Esophagus mucosa (tissue), 1 donor: ENCODE data around the gene PCDHGA1. TPM values are rescaled to one million over a fixed set of nuclear protein-coding genes. Genes with fewer than 3 reads are reported as not detected.
"Not testable (repeated sequence)": the region's sequence is repeated elsewhere in the genome, so short reads cannot be mapped to it uniquely, and the experiment has no call there.

ENCODE experiments used
- ATAC-seq: fragments of 200-7000 bp; cut with Tn5 transposase; one replicate; pipeline ENCODE4 v1.9.1; 2020
- total RNA-seq: library from RNA; stranded (reverse); gene quantifications from one replicate; pipeline ENCODE4 v1.2.4, GENCODE V29; 2023
- donor health status: DM: yes; HTN: yes; CAD: no.

PCDHGA1 gene
- total RNA-seq: 0.40 TPM

DNA sequence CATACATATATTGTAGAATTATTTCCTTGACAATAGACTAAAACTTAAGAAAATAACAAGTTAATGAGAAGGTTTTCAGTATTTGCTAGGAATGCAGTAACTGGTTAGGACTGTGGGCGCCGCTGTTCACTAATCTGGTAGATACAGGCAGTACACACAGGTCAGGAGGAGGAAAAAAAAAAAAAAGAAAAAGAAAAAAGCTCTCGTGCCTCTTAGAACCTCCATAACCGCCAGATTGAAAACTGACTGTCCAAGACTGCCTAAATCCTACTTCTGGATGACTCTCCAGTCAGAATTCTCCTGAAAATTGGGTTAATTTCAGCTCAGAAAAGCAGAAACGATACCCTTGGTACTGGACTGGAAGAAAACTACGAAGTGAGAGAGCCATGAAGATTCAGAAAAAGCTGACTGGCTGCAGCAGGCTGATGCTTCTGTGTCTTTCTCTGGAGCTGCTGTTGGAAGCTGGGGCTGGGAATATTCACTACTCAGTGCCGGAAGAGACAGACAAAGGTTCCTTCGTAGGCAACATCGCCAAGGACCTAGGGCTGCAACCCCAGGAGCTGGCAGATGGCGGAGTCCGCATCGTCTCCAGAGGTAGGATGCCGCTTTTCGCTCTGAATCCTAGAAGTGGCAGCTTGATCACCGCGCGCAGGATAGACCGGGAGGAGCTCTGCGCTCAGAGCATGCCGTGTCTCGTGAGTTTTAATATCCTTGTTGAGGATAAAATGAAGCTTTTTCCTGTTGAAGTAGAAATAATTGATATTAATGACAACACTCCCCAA, at the start of gene PCDHGA1:
Gene PCDHGA1 (plus strand): TSS at position 216 of the 782 bp plus-strand sequence.
- no peak for ATAC-seq

DNA sequence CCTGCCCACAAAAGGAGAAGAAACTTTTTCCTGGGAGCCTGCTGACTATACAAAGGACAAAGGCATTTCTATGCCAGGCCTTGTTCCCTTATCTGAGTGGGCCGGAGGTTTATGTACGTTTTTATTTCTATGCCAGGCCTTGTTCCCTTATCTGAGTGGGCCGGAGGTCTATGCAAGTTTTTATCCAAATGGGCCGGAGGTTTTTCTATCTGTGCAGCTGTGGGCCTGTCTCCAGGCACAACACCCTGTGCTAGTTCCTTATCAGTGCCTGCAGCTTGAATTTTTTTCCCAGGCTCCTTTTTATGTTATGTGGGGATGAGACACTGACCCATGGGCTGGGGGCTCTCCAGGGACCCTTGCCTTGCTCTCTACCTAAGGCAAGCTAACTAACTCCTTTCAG, 31.9 kb upstream of the PCDHGA1 start:
- ATAC-seq: no peak

GRCh38 chr5:141303756-141304155, 26.6 kb upstream of the PCDHGA1 start, which contains the start of gene SLC25A2:
Gene SLC25A2 (minus strand): TSS chr5:141304049. CDS start chr5:141303865, 184 bp downstream.
- no peak for ATAC-seq

DNA sequence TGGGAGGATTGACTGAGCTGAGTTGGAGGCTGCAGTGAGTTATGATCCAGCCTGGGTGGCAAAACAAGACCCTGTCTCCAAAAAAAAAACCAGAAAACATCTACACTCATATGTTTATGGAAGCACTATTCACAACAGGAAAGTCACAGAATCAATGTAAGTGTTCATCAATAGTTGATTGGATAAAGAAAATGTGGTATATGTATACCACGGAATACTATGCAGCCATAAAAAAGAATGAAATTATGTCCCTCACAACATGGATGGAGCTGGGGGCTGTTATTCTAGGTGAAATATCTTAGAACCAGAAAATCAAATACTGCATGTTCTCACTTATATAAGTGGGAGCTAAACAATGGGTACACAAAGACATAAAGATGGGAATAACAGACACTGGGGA, 23.7 kb upstream of the PCDHGA1 start:
- ATAC-seq: no peak

DNA sequence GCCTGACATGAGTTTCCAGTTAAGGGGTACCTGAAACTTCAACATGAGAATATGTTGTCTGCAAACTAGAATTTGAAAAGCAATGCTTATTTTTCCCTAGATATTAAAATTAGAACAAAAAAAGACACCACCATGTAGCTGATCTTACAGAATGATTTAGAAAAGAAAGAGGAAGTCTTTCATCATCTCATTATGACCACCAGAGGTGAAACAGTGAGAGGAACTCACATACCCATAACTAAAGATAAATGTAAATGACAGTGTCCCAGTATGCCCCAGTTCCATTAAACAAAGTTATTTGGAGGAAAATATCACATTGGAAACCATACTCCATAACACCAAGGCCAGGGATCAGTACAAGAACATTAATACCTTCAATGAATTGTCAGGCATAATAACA, 16.6 kb upstream of the PCDHGA1 start:
- ATAC-seq: no peak

- not testable (repeated sequence) for ATAC-seq
Observed at GRCh38 chr5:141316963-141317362, 13.4 kb upstream of the PCDHGA1 start.

- ATAC-seq: no peak
Observed at GRCh38 chr5:141319202-141319601, 11.1 kb upstream of the PCDHGA1 start.

GRCh38 chr5:141319699-141320098, 10.6 kb upstream of the PCDHGA1 start:
- no peak for ATAC-seq

DNA sequence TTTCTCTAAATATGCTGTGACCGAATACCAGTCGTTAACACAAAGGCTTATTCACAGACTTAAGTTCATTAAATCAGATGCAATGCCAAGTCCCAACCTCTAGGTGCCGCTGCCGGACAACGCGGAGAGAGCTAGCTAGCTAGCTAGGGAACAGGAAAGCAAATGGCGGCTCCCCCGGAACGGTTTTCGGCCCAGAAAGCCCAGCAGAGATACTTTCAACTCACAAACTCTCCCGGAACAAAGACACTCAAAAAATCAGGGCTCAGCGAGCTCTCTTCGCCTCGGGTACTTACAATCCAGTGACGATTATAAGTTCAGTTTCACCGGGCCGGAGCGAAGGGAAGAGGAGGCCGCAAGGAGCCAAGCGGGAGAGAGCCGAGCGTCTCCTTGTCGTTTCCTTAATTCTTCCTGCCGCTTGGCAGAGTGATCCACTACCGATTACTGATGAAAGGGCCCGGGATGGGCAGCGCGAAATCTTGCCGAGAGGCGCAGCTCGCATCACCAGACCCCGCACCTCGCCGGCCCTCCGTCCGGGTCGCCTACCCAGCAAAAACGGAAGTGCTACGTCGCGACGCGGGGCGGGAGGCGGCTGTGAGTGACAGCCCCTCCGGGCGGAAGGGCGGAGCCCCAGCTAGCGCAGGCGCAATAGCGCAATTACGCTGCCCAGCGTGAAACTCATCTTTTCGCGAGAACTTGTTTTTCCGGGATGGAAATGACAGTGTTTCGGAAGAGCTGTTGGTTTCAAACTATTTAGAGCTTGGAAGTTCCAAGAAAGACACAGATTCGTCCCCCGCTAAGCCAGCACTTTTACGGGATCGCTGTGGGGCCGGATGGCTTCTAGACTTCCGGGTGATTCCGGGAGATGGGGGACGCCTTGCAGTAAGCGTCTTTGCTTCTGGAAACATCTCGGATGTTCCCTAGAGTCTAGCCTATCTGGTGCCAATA, 9.8 kb upstream of the PCDHGA1 start, which contains the start of gene TAF7:
Gene TAF7 (minus strand): TSS at position 560 of the 945 bp plus-strand sequence. CDS start 740 bp downstream, outside the sequence.
- peak; percentile 99 for ATAC-seq

DNA sequence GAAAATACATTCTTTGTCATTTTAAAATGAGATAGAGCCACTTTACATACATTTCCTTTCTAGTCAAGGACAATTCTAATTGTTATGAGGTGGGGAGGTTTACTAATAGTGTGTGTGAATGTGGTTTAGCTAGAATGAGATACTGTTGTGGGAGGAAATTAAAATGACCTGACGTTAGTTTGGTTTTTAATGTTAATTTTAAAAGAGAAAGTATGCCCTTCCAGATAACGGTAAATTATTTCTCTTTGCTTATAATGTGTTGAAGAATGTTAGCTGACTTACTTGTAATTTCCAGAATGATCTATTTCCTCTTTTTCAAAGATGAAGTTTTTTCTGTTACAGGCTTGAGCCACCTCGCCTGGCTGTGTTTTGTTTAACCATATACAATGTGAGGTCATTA, 8.1 kb upstream of the PCDHGA1 start:
- ATAC-seq: no peak

GRCh38 chr5:141326088-141326854, 4.0 kb upstream of the PCDHGA1 start:
- ATAC-seq: peak; percentile 78

GRCh38 chr5:141328231-141328630, 2.1 kb upstream of the PCDHGA1 start:
- no peak for ATAC-seq

- ATAC-seq: not testable (repeated sequence)
Observed at GRCh38 chr5:141332571-141332970, 2.3 kb downstream of the PCDHGA1 start.

DNA sequence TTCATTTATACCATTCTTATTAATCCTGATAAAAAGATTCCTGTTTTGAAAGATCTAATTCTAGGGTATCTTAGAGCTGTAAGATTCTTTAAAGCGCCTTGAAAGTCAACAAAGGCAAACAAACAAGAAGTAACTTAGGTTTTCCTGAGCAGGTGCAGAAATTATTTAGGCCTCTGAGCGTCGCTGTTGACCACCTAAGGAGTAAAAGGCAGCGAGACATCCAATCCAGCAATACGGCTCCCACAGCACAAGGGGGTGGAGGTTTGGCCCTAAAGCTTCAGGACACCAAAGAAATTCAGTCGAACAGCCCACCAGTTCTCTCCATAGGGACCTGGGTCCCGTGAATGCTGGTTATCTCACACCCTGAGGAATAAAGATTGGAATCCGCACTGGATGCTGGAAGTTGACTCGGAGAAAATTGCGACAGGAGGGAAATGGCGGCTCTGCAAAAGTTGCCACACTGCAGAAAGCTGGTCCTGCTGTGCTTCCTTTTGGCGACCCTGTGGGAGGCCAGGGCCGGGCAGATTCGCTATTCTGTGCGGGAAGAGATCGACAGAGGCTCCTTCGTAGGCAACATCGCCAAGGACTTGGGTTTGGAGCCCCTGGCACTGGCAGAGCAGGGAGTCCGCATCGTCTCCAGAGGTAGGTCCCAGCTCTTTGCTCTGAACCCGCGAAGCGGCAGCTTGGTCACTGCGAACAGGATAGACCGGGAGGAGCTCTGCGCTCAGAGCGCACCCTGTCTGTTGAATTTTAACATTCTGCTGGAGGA, 8.4 kb downstream of the PCDHGA1 start, which contains the start of gene PCDHGA2:
Gene PCDHGA2 (plus strand): TSS at position 223 of the 769 bp plus-strand sequence.
- no peak for ATAC-seq

DNA sequence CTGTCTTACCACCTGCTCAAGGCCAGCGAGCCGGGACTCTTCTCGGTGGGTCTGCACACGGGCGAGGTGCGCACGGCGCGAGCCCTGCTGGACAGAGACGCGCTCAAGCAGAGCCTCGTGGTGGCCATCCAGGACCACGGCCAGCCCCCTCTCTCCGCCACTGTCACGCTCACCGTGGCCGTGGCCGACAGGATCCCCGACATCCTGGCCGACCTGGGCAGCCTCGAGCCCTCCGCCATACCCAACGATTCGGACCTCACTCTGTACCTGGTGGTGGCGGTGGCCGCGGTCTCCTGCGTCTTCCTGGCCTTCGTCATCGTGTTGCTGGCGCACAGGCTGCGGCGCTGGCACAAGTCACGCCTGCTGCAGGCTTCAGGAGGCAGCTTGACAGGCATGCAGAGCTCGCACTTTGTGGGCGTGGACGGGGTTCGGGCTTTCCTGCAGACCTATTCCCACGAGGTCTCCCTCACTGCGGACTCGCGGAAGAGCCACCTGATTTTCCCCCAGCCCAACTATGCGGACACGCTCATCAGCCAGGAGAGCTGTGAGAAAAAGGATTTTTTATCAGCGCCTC, 10.6 kb downstream of the PCDHGA1 start:
- ATAC-seq: not testable (repeated sequence)

DNA sequence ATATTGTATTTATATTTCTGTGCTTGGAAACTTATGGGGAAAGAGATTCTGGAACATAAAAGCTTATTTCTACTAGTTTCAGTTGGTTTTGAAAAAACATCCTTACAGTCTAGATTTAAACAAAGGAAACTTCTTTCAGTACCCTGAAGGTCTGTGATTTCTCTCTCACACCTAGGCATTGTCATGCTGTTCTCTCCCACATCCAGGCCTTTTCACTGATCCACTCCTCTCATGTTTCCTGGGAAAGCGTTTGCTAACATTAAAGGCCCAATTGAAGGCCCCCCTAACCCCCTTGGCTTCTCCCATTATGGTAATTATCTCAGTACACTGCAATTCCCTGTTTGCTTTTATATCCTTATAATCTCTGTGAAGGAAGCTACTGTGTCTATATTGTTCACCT, 12.5 kb downstream of the PCDHGA1 start:
- ATAC-seq: no peak

- no peak for ATAC-seq
Observed at GRCh38 chr5:141343242-141343952, 13.1 kb downstream of the PCDHGA1 start, which contains the start of gene PCDHGA3. Gene PCDHGA3 (plus strand): TSS chr5:141343829. CDS start chr5:141344034, 205 bp downstream.

GRCh38 chr5:141343953-141344463, 13.7 kb downstream of the PCDHGA1 start:
- ATAC-seq: no peak

DNA sequence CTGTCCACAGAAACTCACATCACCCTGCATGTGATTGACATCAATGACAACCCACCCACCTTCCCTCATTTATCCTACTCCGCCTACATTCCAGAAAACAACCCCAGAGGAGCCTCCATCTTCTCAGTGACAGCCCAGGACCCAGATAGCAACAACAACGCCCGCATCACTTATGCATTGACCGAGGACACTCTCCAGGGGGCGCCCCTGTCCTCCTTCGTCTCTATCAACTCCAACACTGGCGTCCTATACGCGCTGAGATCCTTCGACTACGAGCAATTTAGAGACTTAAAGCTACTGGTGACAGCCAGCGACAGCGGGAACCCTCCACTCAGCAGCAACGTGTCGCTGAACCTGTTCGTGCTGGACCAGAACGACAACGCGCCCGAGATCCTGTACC, 15.0 kb downstream of the PCDHGA1 start:
- no peak for ATAC-seq

DNA sequence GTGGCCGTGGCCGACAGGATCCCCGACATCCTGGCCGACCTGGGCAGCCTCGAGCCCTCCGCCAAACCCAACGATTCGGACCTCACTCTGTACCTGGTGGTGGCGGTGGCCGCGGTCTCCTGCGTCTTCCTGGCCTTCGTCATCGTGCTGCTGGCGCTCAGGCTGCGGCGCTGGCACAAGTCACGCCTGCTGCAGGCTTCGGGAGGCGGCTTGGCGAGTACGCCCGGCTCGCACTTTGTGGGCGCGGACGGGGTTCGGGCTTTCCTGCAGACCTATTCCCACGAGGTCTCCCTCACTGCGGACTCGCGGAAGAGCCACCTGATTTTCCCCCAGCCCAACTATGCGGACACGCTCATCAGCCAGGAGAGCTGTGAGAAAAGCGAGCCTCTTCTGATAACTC, 15.7 kb downstream of the PCDHGA1 start:
- ATAC-seq: not testable (repeated sequence)
